ENCODE results near the gene SELE.

DNA sequence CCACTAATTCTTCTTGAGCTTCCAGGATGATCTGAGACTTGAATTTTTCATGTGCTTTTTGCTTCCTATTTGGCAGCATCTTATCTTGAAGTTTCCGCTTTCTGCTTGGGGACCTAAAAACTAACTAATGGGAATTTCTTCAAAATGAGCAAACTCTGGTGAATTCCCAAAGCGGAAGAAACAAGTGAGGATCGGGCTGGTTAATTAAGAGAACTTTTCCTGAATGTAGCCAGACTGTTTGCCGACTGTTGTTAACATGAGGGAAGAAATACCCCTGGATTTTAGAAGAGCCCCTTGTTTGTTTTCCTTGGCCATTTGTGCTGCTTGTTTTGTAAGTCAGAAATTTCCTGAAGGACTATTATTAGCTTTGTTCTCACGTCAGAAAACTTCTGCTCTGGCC lies 6.1 kb upstream of the SELE start:
- TF ChIP-seq ZC3H10 (CRISPR knock-in tag; IDR thresholded peaks at IDR 0.05) = no peak
- TF ChIP-seq PATZ1 (CRISPR knock-in tag; IDR thresholded peaks at IDR 0.05; ENCODE audit: borderline replicate concordance) = no peak
